Mammary epithelial cell (primary cell): Measurements from ENCODE around the gene STX1B.

Experiments used
- EZH2 ChIP-seq: IDR thresholded peaks from 2 replicates; pipeline ENCODE4 v1.6.1; 2012; ENCODE audit warnings: low read length, inconsistent platforms, borderline replicate concordance
- TF ChIP-seq, protein P1 (sequence below), 2 donors: IDR thresholded peaks in 1 of 2; conservative IDR thresholded peaks in 1 of 2; 2 replicates each; pipeline ENCODE4 v1.5.1; 2011 to 2012; ENCODE audit warnings: inconsistent platforms in 2 of 2, low read length in 2 of 2, mild to moderate bottlenecking in 2 of 2, control low read depth in 1 of 2, low read depth in 1 of 2; ENCODE audit not compliant: insufficient read depth in 1 of 2; ENCODE audit errors: extremely low read depth in 1 of 2

DNA sequence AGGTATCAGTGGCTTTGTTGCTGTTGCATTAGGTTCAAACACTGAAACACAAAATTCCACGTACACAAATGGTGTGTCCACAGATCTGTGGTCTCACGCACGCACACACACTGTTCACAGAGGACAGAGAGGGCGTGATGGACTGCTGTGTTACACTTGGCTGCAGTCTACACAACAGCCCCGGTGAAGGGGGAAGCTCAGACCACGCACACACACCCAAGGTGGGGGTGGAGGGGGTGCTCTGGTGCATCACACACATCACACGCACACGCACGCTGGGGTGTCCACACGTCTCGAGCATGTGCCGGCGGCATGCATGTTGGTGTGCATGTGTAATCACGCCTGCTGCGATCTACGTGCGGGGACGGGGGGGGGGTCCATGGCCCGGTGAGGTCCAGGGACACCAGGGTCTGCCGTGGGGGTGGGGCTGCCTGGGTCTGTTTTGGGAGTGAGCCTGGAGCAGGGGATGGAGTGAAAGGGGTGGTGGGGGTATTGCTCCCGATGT is 18.1 kb downstream of the STX1B start:
- TF ChIP-seq EZH2, result no peak
- TF ChIP-seq, protein P1, sequence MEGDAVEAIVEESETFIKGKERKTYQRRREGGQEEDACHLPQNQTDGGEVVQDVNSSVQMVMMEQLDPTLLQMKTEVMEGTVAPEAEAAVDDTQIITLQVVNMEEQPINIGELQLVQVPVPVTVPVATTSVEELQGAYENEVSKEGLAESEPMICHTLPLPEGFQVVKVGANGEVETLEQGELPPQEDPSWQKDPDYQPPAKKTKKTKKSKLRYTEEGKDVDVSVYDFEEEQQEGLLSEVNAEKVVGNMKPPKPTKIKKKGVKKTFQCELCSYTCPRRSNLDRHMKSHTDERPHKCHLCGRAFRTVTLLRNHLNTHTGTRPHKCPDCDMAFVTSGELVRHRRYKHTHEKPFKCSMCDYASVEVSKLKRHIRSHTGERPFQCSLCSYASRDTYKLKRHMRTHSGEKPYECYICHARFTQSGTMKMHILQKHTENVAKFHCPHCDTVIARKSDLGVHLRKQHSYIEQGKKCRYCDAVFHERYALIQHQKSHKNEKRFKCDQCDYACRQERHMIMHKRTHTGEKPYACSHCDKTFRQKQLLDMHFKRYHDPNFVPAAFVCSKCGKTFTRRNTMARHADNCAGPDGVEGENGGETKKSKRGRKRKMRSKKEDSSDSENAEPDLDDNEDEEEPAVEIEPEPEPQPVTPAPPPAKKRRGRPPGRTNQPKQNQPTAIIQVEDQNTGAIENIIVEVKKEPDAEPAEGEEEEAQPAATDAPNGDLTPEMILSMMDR (conservative IDR thresholded peaks at IDR 0.05 in 1 of 2, IDR thresholded peaks at IDR 0.05 in 1 of 2; ENCODE audit: extremely low read depth in 1 of 2, insufficient read depth in 1 of 2, low read depth in 1 of 2, low read length in 2 of 2), result no peak
